Astrocyte (in vitro differentiated cells and primary cell): ENCODE measurements around the gene FDX2. TPM values are rescaled to one million over a fixed set of nuclear protein-coding genes. Genes with fewer than 3 reads are reported as not detected.

ENCODE experiments used
- DNase-seq: peaks from one replicate; pipeline ENCODE4 v3.0.0-alpha.2; 2010; ENCODE audit warnings: low read depth
- FAIRE-seq: peaks from 2 replicates; lab custom pipeline; 2011; peaks lifted over from hg19 to GRCh38; lab: Jason Lieb, UNC
- H2AFZ ChIP-seq: 2 replicates; pipeline ENCODE4 v1.6.0; 2012; ENCODE audit warnings: low read depth, low read length, inconsistent platforms
- H3K27ac ChIP-seq: 2 replicates; pipeline ENCODE4 v1.5.1; 2011; ENCODE audit warnings: low read depth, low read length, inconsistent platforms
- H3K27me3 ChIP-seq: 2 replicates; pipeline ENCODE4 v1.6.0; 2011; ENCODE audit warnings: low read length, inconsistent platforms; ENCODE audit not compliant: insufficient read depth
- H3K36me3 ChIP-seq: 2 replicates; pipeline ENCODE4 v1.5.1; 2011; ENCODE audit warnings: low read length, inconsistent platforms; ENCODE audit not compliant: insufficient read depth
- H3K4me1 ChIP-seq: 2 replicates; pipeline ENCODE4 v1.5.1; 2011; ENCODE audit warnings: low read length, inconsistent platforms; ENCODE audit not compliant: insufficient read depth
- H3K4me2 ChIP-seq: 2 replicates; pipeline ENCODE4 v1.6.0; 2012; ENCODE audit warnings: low read length, inconsistent platforms
- H3K4me3 ChIP-seq: 2 replicates; pipeline ENCODE4 v1.5.1; 2011; ENCODE audit warnings: low read depth, mild to moderate bottlenecking, low read length, inconsistent platforms; ENCODE audit not compliant: insufficient read depth
- H3K79me2 ChIP-seq: 2 replicates; pipeline ENCODE4 v1.6.0; 2012; ENCODE audit warnings: mild to moderate bottlenecking, low read length, inconsistent platforms; ENCODE audit not compliant: insufficient read depth
- H3K9ac ChIP-seq: 2 replicates; pipeline ENCODE4 v1.6.0; 2012; ENCODE audit warnings: mild to moderate bottlenecking, low read length, inconsistent platforms
- H3K9me3 ChIP-seq: 2 replicates; pipeline ENCODE4 v1.5.1; 2012; ENCODE audit warnings: low read depth, mild to moderate bottlenecking, low read length, inconsistent platforms; ENCODE audit not compliant: insufficient read depth
- H4K20me1 ChIP-seq: 2 replicates; pipeline ENCODE4 v1.6.0; 2012; ENCODE audit warnings: low read length, inconsistent platforms; ENCODE audit not compliant: insufficient read depth
- H3K27ac Mint-ChIP-seq: one replicate; pipeline ENCODE4 v1.8.0; 2021; ENCODE audit warnings: mild to moderate bottlenecking, mixed read lengths; ENCODE audit not compliant: unreplicated experiment
- H3K27me3 Mint-ChIP-seq: one replicate; pipeline ENCODE4 v1.8.0; 2021; ENCODE audit warnings: low read depth, mixed read lengths; ENCODE audit not compliant: unreplicated experiment
- H3K36me3 Mint-ChIP-seq: one replicate; pipeline ENCODE4 v1.8.0; 2021; ENCODE audit warnings: low read depth, mixed read lengths; ENCODE audit not compliant: unreplicated experiment
- H3K4me1 Mint-ChIP-seq: one replicate; pipeline ENCODE4 v1.8.0; 2021; ENCODE audit warnings: low read depth, mixed read lengths; ENCODE audit not compliant: unreplicated experiment
- H3K4me3 Mint-ChIP-seq: one replicate; pipeline ENCODE4 v1.8.0; 2021; ENCODE audit warnings: mild to moderate bottlenecking, moderate library complexity, mixed read lengths; ENCODE audit not compliant: unreplicated experiment
- H3K9me3 Mint-ChIP-seq: one replicate; pipeline ENCODE4 v1.8.0; 2021; ENCODE audit warnings: mild to moderate bottlenecking, mixed read lengths; ENCODE audit not compliant: unreplicated experiment
- CTCF ChIP-seq: IDR thresholded peaks from 2 replicates; pipeline ENCODE4 v1.5.1; 2011; ENCODE audit warnings: low read depth, mild to moderate bottlenecking, inconsistent platforms, low read length, moderate library complexity; ENCODE audit not compliant: insufficient read depth
- EZH2 ChIP-seq: IDR thresholded peaks from 2 replicates; pipeline ENCODE4 v1.6.1; 2012; ENCODE audit warnings: mild to moderate bottlenecking, low read length, inconsistent platforms; ENCODE audit not compliant: insufficient read depth
- total RNA-seq: library from RNA; stranded (reverse); gene quantifications from 2 replicates; pipeline ENCODE4 v1.2.1, GENCODE V29; 2021

Gene FDX2
- total RNA-seq, 1 donor from 2014 or later = 24.4 TPM

GRCh38 chr19:10269333-10270179 is 46.3 kb downstream of the FDX2 start:
- H3K27ac Mint-ChIP-seq = no peak overlapping the region
- DNase-seq (no peak), FAIRE-seq (no peak)
- Histone ChIP-seq H3K79me2 (no peaks in the 10 kb centered on the region), H3K9me3 (no peaks in the 10 kb centered on the region), H3K9ac (peak overlapping the region; percentile 29), H3K27ac (no peak overlapping the region), H3K4me2 (peak overlapping the region; percentile 76), H3K27me3 (peaks cover 10% of the 10 kb centered on the region), H3K4me3 (no peak overlapping the region), H3K4me1 (peaks cover 12% of the 10 kb centered on the region), H2AFZ (peak overlapping the region; percentile 32), H3K36me3 (no peaks in the 10 kb centered on the region), H4K20me1 (no peaks in the 10 kb centered on the region)
- TF ChIP-seq EZH2 (no peak), CTCF (peak; percentile 72)
- H3K36me3 Mint-ChIP-seq = no peaks in the 10 kb centered on the region
- no peaks in the 10 kb centered on the region for H3K4me1 Mint-ChIP-seq
- H3K27me3 Mint-ChIP-seq = peaks cover 19% of the 10 kb centered on the region
- H3K9me3 Mint-ChIP-seq = no peaks in the 10 kb centered on the region
- H3K4me3 Mint-ChIP-seq = no peak overlapping the region

- H3K9me3 Mint-ChIP-seq = no peaks in the 10 kb centered on the region
- no peak overlapping the region for H3K4me2 ChIP-seq
- no peaks in the 10 kb centered on the region for H3K9me3 ChIP-seq
- H4K20me1 ChIP-seq = no peaks in the 10 kb centered on the region
- DNase-seq = no peak
- no peak overlapping the region for H3K9ac ChIP-seq
- H3K4me1 ChIP-seq = peaks cover 12% of the 10 kb centered on the region
- no peak overlapping the region for H3K4me3 Mint-ChIP-seq
- H3K36me3 ChIP-seq = no peaks in the 10 kb centered on the region
- FAIRE-seq = no peak
- no peaks in the 10 kb centered on the region for H3K36me3 Mint-ChIP-seq
- H3K27ac Mint-ChIP-seq = no peak overlapping the region
- no peak for TF ChIP-seq CTCF
- no peak for TF ChIP-seq EZH2
- H3K79me2 ChIP-seq = no peaks in the 10 kb centered on the region
- no peaks in the 10 kb centered on the region for H3K4me1 Mint-ChIP-seq
- H3K27me3 Mint-ChIP-seq = peaks cover 13% of the 10 kb centered on the region
- no peak overlapping the region for H3K27ac ChIP-seq
- H3K4me3 ChIP-seq = no peak overlapping the region
- H3K27me3 ChIP-seq = peaks cover 9% of the 10 kb centered on the region
- no peak overlapping the region for H2AFZ ChIP-seq
Observed at GRCh38 chr19:10268071-10268470, 47.7 kb downstream of the FDX2 start.

GRCh38 chr19:10266706-10267105 is 49.1 kb downstream of the FDX2 start:
- Histone ChIP-seq H3K79me2 (no peaks in the 10 kb centered on the region), H3K9ac (no peak overlapping the region), H3K27me3 (peaks cover 9% of the 10 kb centered on the region), H3K36me3 (no peaks in the 10 kb centered on the region), H4K20me1 (no peaks in the 10 kb centered on the region), H3K27ac (no peak overlapping the region), H3K4me2 (no peak overlapping the region), H3K9me3 (no peaks in the 10 kb centered on the region), H3K4me3 (no peak overlapping the region), H3K4me1 (peaks cover 12% of the 10 kb centered on the region), H2AFZ (no peak overlapping the region)
- FAIRE-seq = no peak
- no peaks in the 10 kb centered on the region for H3K36me3 Mint-ChIP-seq
- H3K4me3 Mint-ChIP-seq = no peak overlapping the region
- TF ChIP-seq CTCF (no peak), EZH2 (no peak)
- H3K27me3 Mint-ChIP-seq = peaks cover 4% of the 10 kb centered on the region
- no peaks in the 10 kb centered on the region for H3K9me3 Mint-ChIP-seq
- H3K4me1 Mint-ChIP-seq = no peaks in the 10 kb centered on the region
- DNase-seq = no peak
- H3K27ac Mint-ChIP-seq = no peak overlapping the region
